HG03045 (cell line): Measurements from ENCODE around the gene SYNE2.
"Not testable (repeated sequence)": the region's sequence is repeated elsewhere in the genome, so short reads cannot be mapped to it uniquely, and the experiment has no call there.

Experiments
- ATAC-seq: cut with Tn5 transposase; IDR thresholded peaks from one replicate; pipeline ENCODE4 v1.9.1; 2021; ENCODE audit warnings: mild to moderate bottlenecking, moderate library complexity; ENCODE audit not compliant: unreplicated experiment

Gene SYNE2

GRCh38 chr14:63869940-63870752 lies 17.3 kb downstream of the SYNE2 start:
- ATAC-seq: not testable (repeated sequence)

DNA sequence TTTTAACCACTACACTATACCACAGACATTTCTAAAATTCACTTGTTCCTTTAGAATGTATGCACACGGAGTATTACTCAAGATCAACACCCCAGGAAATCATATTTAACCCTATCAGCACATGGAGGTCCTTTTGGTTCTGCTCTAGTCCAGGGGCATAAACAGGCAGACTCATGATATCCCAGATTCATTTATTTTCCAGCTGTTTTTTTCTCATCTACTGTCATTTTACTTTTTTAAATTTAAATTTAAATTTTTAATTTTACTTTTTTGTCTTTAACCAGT lies 17.9 kb downstream of the SYNE2 start:
- ATAC-seq: not testable (repeated sequence)

DNA sequence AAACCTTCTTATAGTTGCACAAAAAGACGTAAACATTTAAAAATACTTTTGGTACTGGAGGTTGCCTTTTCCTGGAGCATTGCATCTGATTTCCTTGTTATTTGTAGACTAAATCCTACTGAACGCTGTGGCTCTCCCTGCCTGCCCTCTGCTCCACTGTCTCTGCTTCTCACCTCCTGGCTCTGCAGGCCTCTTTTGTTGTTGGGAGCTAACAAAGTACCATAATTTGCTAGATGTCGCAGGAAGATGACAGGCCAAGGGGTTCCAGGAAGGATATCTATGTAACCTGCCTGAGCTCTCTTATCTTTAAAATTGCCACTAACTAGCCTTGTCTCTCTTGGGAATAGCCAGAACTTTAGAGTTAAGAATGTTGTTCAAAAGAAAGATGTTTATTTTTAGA lies 21.4 kb downstream of the SYNE2 start:
- ATAC-seq: no peak

GRCh38 chr14:63875311-63875710 lies 22.5 kb downstream of the SYNE2 start:
- ATAC-seq: no peak

DNA sequence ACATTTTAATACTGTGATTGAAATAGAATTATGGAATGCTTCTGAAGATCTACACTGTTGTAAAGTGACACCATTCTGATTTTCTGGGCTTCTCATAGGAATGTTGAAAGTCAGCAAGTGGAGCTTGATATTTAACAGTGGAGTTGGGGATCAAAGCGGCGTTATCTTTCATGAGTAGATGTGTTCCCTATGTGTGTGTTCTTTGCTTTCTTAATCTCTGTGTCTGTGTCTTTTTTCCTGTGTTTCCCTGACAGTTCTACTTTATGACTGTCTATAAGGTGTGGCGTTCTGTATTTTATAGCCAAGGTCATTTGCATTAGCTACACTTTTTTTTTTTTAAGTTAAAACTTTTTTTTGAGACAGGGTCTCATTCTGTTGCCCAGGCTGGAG lies 24.7 kb downstream of the SYNE2 start:
- ATAC-seq: no peak

DNA sequence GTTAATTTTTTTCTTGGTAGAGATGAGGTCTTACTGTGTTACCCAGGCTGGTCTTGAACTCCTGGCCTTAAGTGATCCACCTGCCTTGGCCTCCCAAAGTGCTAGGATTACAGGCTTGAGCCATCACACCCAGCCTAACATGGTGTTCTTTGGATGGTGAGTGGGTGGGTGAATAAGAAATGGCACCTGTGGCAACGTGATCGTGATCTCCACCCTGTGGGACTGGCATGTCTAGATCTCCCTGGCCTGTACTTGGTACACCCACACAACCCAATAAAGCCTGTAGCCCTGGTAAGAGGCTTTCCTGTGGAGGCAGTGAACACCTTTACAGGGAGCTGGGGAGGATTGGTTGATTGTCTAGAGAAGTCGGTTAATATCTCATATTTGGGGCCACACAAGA lies 25.2 kb downstream of the SYNE2 start:
- ATAC-seq: no peak

DNA sequence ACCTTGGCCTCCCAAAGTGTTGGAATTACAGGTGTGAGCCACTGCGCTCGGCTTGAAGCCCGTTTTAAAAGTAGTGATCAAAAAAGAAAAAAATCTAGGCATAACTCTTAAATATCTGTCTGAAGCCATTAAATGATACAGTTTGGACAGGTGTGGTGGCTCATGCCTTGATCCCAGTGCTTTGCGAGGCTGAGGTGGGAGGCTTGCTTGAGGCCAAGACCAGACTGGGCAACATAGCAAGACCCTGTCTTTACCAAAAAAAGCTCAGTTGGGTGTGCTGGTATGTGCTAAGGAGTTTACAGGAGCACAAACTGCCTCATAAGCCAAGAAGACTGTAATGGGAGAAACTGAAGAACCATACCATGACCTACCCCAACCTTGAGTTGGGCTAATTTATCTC lies 26.0 kb downstream of the SYNE2 start:
- no peak for ATAC-seq

DNA sequence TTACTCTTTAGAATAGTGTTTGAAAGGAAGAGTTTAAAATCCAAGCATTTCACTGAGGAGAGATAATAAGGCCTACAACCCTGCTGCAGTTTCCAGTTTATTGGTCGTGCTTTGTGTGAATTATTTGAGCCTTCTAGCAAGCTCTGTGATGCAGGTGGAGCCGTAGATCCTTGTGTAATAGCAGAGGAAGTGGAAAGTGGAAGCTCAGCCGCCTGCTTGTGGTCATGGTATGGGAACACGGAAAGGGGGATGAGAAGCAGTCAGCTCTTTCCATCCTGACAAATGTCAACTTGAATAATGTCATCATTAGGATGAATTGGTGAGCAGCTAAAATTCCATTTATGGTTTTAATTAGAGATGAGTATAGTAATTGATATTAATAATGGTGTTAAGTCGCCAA lies 29.1 kb downstream of the SYNE2 start:
- ATAC-seq: no peak

DNA sequence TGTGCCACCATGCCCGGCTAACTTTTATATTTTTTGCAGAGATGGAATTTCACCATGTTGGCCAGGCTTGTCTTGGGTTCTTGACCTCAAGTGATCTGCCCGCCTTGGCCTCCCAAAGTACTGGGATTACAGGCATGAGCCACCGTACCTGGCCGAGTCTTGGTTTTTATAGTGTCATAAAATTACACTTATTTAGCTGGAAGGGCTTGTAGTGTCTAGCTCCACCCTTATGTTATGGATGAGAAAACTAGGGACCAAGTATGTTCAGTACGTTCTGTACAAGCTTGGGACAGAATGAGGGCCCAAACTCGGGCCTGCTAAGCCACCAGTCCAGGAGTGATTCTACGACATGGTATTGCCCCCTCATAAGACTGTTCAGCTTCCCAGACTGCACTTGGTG lies 35.1 kb downstream of the SYNE2 start:
- no peak for ATAC-seq

DNA sequence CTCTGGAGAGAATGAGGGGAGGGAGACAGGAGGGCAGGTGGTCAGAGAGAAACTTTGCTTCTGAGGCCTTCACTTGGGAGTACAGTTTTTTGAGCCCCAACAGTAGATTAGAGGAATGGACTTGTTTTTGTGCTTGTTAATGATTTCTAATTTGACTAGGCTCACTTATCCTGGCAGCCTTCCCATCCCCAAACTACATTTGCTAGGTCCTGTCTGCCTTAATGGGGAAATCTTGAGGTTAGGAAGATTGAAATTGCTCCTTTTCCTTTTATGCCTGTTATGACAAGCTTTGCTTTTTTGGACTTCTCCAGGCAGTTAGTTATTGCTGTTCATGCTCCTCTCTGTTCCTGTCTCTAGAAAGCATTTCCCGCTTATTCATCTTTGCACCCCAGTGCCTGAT lies 37.7 kb downstream of the SYNE2 start:
- ATAC-seq: no peak

- ATAC-seq: no peak
Measured at GRCh38 chr14:63891148-63891975, 38.6 kb downstream of the SYNE2 start.

DNA sequence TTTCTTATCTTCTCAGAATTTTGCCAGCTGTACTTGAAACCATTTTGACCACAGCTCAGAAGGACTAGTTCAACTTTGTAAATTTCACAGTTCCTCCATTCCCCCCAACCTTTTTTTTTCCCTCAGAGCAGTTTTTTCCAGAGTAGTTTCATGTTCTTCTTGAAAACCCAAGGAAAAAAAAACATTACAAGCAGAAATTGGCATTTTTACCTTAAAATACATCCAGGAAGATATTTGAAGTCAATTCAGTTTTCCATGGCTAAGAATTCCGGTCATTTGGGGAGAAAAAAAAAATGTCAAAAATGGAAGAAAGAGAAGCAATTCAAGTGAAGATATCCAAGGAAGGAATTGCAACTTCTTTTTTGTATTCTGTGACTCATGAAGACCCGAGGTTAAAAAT lies 39.5 kb downstream of the SYNE2 start:
- ATAC-seq: no peak

GRCh38 chr14:63893701-63894458 lies 41.1 kb downstream of the SYNE2 start:
- no peak for ATAC-seq

DNA sequence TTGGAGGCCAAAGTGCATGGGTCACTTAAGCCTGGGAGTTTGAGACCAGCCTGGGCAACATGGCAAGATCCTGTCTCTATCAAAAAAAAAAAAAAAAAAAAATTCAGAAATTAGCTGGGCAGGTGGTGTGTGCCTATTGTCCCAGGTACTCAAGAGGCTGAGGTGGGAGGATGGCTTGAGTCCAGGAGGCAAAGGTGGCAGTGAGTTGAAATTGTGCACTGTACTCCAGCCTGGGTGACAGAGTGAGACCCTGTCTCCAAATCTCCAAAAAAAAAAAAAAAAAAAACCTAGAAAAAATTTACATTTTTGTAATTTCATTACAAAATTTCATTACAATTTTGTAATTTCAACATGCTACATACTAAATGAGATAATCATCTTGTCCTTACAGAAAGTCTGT lies 42.7 kb downstream of the SYNE2 start:
- no peak for ATAC-seq

GRCh38 chr14:63896278-63896720 lies 43.5 kb downstream of the SYNE2 start:
- ATAC-seq: no peak

GRCh38 chr14:63897721-63898163 lies 44.9 kb downstream of the SYNE2 start:
- no peak for ATAC-seq

GRCh38 chr14:63899953-63900352 lies 47.1 kb downstream of the SYNE2 start:
- no peak for ATAC-seq

DNA sequence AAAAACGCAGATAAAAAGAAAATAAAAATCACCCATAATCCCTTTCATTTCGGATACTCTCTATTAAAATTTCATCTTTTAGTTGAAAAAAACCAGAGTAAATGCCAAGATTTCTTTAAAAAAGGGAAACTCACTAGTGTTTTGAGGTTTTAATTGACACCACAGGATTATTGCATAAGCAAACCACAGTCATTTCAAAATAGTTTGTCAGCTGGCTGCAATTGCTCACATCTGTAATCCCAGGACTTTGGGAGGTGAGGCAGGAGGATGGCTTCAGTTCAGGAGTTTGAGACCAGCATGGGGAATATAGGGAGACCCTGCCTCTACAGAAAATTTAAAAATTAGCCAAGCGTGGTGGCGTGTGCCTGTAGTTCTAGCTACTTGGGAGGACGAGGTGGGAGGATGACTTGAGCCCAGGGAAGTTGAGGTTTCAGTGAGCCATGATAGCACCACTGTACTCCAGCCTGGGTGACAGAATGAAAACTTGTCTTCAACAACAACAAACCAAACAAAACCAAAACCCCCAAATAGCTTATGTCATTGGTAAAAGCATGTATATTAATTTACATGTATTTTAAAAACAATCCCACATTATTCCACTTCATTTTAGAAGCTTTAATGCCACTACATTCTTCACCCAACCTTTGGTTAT lies 48.8 kb downstream of the SYNE2 start:
- ATAC-seq: no peak

DNA sequence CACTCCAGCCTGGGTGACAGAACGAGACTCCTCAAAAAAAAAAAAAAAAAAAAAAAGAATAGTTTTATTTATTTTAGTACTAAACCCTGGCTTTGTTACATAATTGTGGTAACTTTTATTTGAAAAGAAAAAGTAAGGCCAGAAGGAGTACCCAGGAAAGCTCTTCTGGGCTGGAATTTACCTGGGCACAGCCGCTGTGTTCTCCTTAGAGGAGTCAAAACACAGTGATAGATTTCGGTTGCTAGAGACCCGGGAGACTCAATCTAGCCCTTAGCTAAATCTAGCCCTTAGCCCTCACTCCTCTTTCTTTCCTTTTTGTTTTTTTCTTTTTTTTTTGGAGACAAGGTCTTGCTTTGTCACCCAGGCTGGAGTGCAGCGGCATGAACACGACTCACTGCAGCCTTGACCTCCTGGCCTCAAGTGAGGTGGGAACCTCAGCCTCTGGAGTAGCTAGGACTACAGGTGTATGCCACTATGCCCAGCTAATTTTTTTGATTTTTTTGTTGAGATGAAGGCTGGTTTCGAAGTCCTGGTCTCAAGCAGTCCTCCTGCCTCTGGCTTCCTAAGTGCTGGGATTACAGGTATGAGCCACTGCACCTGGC lies 49.7 kb downstream of the SYNE2 start:
- no peak for ATAC-seq

GRCh38 chr14:63904724-63905123 lies 51.9 kb downstream of the SYNE2 start:
- no peak for ATAC-seq

DNA sequence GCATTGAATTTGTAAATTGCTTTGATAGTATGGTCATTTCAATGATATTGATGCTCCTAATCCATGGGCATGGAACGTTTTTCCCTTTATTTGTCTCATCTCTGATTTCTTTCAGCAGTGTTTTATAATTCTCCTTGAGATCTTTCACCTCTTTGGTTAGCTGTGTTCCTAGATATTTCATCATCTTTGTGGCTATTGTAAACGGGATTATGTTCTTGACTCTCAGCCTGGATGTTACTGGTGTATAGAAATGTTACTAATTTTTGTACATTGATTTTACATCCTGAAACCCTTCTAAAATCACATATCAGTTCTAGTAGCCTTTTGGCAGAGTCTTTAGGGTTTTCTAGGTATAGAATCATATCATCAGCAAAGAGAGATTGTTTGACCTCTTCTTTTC lies 52.6 kb downstream of the SYNE2 start:
- no peak for ATAC-seq
